NCI-H524 (cell line): ENCODE measurements around the gene PAM16.
A peak's percentile ranks its signal among the peaks of the same experiment; 100 is the strongest.
"Not testable (repeated sequence)": the region's sequence is repeated elsewhere in the genome, so short reads cannot be mapped to it uniquely, and the experiment has no call there.

Experiments
- DNase-seq, 2 experiments: peaks; one replicate each; lab custom pipeline; 2025; lab: John Stamatoyannopoulos, UW

PAM16 gene

GRCh38 chr16:4350787-4351659 is at the start of gene PAM16:
Gene PAM16 (minus strand): TSS chr16:4351321. CDS start chr16:4351234, 87 bp downstream.
- peak; percentile 93 to 96 for DNase-seq

- no peak for DNase-seq
Measured at GRCh38 chr16:4399001-4399730, 48.0 kb upstream of the PAM16 start.

GRCh38 chr16:4395055-4395726 is 44.1 kb upstream of the PAM16 start:
- DNase-seq: no peak

GRCh38 chr16:4393850-4394249 is 42.7 kb upstream of the PAM16 start:
- DNase-seq: not testable (repeated sequence)

- DNase-seq: no peak
Measured at GRCh38 chr16:4393240-4393600, 42.1 kb upstream of the PAM16 start.

- peak in 1 of 2 experiments; percentile 52 for DNase-seq
Measured at GRCh38 chr16:4392382-4393239, 41.5 kb upstream of the PAM16 start.

- DNase-seq: no peak
Measured at GRCh38 chr16:4391631-4392381, 40.7 kb upstream of the PAM16 start.

- no peak for DNase-seq
Measured at GRCh38 chr16:4390266-4391260, 39.4 kb upstream of the PAM16 start.

- no peak for DNase-seq
Measured at GRCh38 chr16:4389051-4389955, 38.2 kb upstream of the PAM16 start.

GRCh38 chr16:4388271-4389021 is 37.3 kb upstream of the PAM16 start:
- DNase-seq: no peak

GRCh38 chr16:4387781-4388180 is 36.7 kb upstream of the PAM16 start:
- no peak for DNase-seq

GRCh38 chr16:4386951-4387565 is 35.9 kb upstream of the PAM16 start:
- DNase-seq: no peak

- DNase-seq: no peak
Measured at GRCh38 chr16:4386451-4386805, 35.3 kb upstream of the PAM16 start.

- DNase-seq: no peak
Measured at GRCh38 chr16:4385789-4386450, 34.8 kb upstream of the PAM16 start.

- no peak for DNase-seq
Measured at GRCh38 chr16:4385066-4385788, 34.1 kb upstream of the PAM16 start.

GRCh38 chr16:4384509-4384942 is 33.4 kb upstream of the PAM16 start:
- no peak for DNase-seq
